Measurements from ENCODE around the gene NFIC.
"Not testable (repeated sequence)": the region's sequence is repeated elsewhere in the genome, so short reads cannot be mapped to it uniquely, and the experiment has no call there.

NFIC gene

GRCh38 chr19:3345850-3346460 lies 20.4 kb upstream of the NFIC start:
- H3K4me1 ChIP-seq (ENCODE audit: insufficient read depth, insufficient read length) = no peaks in the 10 kb centered on the region
- no peaks in the 10 kb centered on the region for H3K9me3 ChIP-seq (ENCODE audit: insufficient read depth, low read length)
- no peak for DNase-seq (ENCODE audit: low read depth, low spot score)
- H3K9ac ChIP-seq (ENCODE audit: insufficient read length, low read depth) = no peak overlapping the region
- H3K4me3 ChIP-seq (ENCODE audit: insufficient read length, low read depth) = no peak overlapping the region
- TF ChIP-seq YY1 (IDR thresholded peaks at IDR 0.05; ENCODE audit: insufficient read depth, insufficient read length) (no peak), ZNF274 (IDR thresholded peaks at IDR 0.05; ENCODE audit: low read depth, low read length) (no peak), SUZ12 (IDR thresholded peaks at IDR 0.05; ENCODE audit: extremely low read depth, insufficient read depth, insufficient read length) (no peak)
- H3K36me3 ChIP-seq (ENCODE audit: insufficient read depth, insufficient read length, low read length) = no peaks in the 10 kb centered on the region
- H3K27me3 ChIP-seq (ENCODE audit: insufficient read depth, insufficient read length) = peaks cover 39% of the 10 kb centered on the region

GRCh38 chr19:3346677-3347353 lies 19.6 kb upstream of the NFIC start:
- DNase-seq (ENCODE audit: low read depth, low spot score) = no peak
- H3K9ac ChIP-seq (ENCODE audit: insufficient read length, low read depth) = peak overlapping the region; percentile 4
- TF ChIP-seq SUZ12 (IDR thresholded peaks at IDR 0.05; ENCODE audit: extremely low read depth, insufficient read depth, insufficient read length) = no peak
- TF ChIP-seq ZNF274 (IDR thresholded peaks at IDR 0.05; ENCODE audit: low read depth, low read length) = no peak
- no peak for TF ChIP-seq YY1 (IDR thresholded peaks at IDR 0.05; ENCODE audit: insufficient read depth, insufficient read length)
- H3K27me3 ChIP-seq (ENCODE audit: insufficient read depth, insufficient read length) = peaks cover 46% of the 10 kb centered on the region
- H3K9me3 ChIP-seq (ENCODE audit: insufficient read depth, low read length) = no peaks in the 10 kb centered on the region
- H3K4me3 ChIP-seq (ENCODE audit: insufficient read length, low read depth) = no peak overlapping the region
- no peaks in the 10 kb centered on the region for H3K4me1 ChIP-seq (ENCODE audit: insufficient read depth, insufficient read length)
- H3K36me3 ChIP-seq (ENCODE audit: insufficient read depth, insufficient read length, low read length) = no peaks in the 10 kb centered on the region

GRCh38 chr19:3348042-3348441 lies 18.3 kb upstream of the NFIC start:
- H3K4me3 ChIP-seq (ENCODE audit: insufficient read length, low read depth) = no peak overlapping the region
- H3K4me1 ChIP-seq (ENCODE audit: insufficient read depth, insufficient read length) = no peaks in the 10 kb centered on the region
- H3K27me3 ChIP-seq (ENCODE audit: insufficient read depth, insufficient read length) = peaks cover 58% of the 10 kb centered on the region
- TF ChIP-seq ZNF274 (IDR thresholded peaks at IDR 0.05; ENCODE audit: low read depth, low read length) (no peak), SUZ12 (IDR thresholded peaks at IDR 0.05; ENCODE audit: extremely low read depth, insufficient read depth, insufficient read length) (no peak), YY1 (IDR thresholded peaks at IDR 0.05; ENCODE audit: insufficient read depth, insufficient read length) (no peak)
- no peaks in the 10 kb centered on the region for H3K36me3 ChIP-seq (ENCODE audit: insufficient read depth, insufficient read length, low read length)
- H3K9me3 ChIP-seq (ENCODE audit: insufficient read depth, low read length) = no peaks in the 10 kb centered on the region
- H3K9ac ChIP-seq (ENCODE audit: insufficient read length, low read depth) = no peak overlapping the region
- no peak for DNase-seq (ENCODE audit: low read depth, low spot score)

- not testable (repeated sequence) for H3K9me3 ChIP-seq (ENCODE audit: insufficient read depth, low read length); H3K4me1 ChIP-seq (ENCODE audit: insufficient read depth, insufficient read length); H3K4me3 ChIP-seq (ENCODE audit: insufficient read length, low read depth); H3K36me3 ChIP-seq (ENCODE audit: insufficient read depth, insufficient read length, low read length); DNase-seq (ENCODE audit: low read depth, low spot score); H3K9ac ChIP-seq (ENCODE audit: insufficient read length, low read depth)
- peaks cover 62% of the 10 kb centered on the region for H3K27me3 ChIP-seq (ENCODE audit: insufficient read depth, insufficient read length)
Measured at GRCh38 chr19:3348469-3348868, 17.9 kb upstream of the NFIC start.

GRCh38 chr19:3350014-3350663 lies 16.2 kb upstream of the NFIC start:
- H3K9ac ChIP-seq (ENCODE audit: insufficient read length, low read depth) = no peak overlapping the region
- no peaks in the 10 kb centered on the region for H3K36me3 ChIP-seq (ENCODE audit: insufficient read depth, insufficient read length, low read length)
- H3K4me1 ChIP-seq (ENCODE audit: insufficient read depth, insufficient read length) = no peaks in the 10 kb centered on the region
- no peak overlapping the region for H3K4me3 ChIP-seq (ENCODE audit: insufficient read length, low read depth)
- TF ChIP-seq ZNF274 (IDR thresholded peaks at IDR 0.05; ENCODE audit: low read depth, low read length) (no peak), YY1 (IDR thresholded peaks at IDR 0.05; ENCODE audit: insufficient read depth, insufficient read length) (no peak), SUZ12 (IDR thresholded peaks at IDR 0.05; ENCODE audit: extremely low read depth, insufficient read depth, insufficient read length) (no peak)
- peaks cover 73% of the 10 kb centered on the region for H3K27me3 ChIP-seq (ENCODE audit: insufficient read depth, insufficient read length)
- no peak for DNase-seq (ENCODE audit: low read depth, low spot score)
- H3K9me3 ChIP-seq (ENCODE audit: insufficient read depth, low read length) = no peaks in the 10 kb centered on the region

GRCh38 chr19:3351702-3352447 lies 14.5 kb upstream of the NFIC start:
- no peak for DNase-seq (ENCODE audit: low read depth, low spot score)
- no peak overlapping the region for H3K4me3 ChIP-seq (ENCODE audit: insufficient read length, low read depth)
- TF ChIP-seq YY1 (IDR thresholded peaks at IDR 0.05; ENCODE audit: insufficient read depth, insufficient read length) (no peak), SUZ12 (IDR thresholded peaks at IDR 0.05; ENCODE audit: extremely low read depth, insufficient read depth, insufficient read length) (no peak)
- H3K9me3 ChIP-seq (ENCODE audit: insufficient read depth, low read length) = no peaks in the 10 kb centered on the region
- H3K9ac ChIP-seq (ENCODE audit: insufficient read length, low read depth) = no peak overlapping the region
- H3K36me3 ChIP-seq (ENCODE audit: insufficient read depth, insufficient read length, low read length) = no peaks in the 10 kb centered on the region
- H3K27me3 ChIP-seq (ENCODE audit: insufficient read depth, insufficient read length) = peaks cover 82% of the 10 kb centered on the region
- no peaks in the 10 kb centered on the region for H3K4me1 ChIP-seq (ENCODE audit: insufficient read depth, insufficient read length)

GRCh38 chr19:3353493-3353892 lies 12.9 kb upstream of the NFIC start:
- peaks cover 5% of the 10 kb centered on the region for H3K4me1 ChIP-seq (ENCODE audit: insufficient read depth, insufficient read length)
- no peaks in the 10 kb centered on the region for H3K36me3 ChIP-seq (ENCODE audit: insufficient read depth, insufficient read length, low read length)
- no peak overlapping the region for H3K4me3 ChIP-seq (ENCODE audit: insufficient read length, low read depth)
- no peaks in the 10 kb centered on the region for H3K9me3 ChIP-seq (ENCODE audit: insufficient read depth, low read length)
- DNase-seq (ENCODE audit: low read depth, low spot score) = no peak
- no peak for TF ChIP-seq ZNF274 (IDR thresholded peaks at IDR 0.05; ENCODE audit: low read depth, low read length)
- TF ChIP-seq SUZ12 (IDR thresholded peaks at IDR 0.05; ENCODE audit: extremely low read depth, insufficient read depth, insufficient read length) = no peak
- TF ChIP-seq YY1 (IDR thresholded peaks at IDR 0.05; ENCODE audit: insufficient read depth, insufficient read length) = no peak
- peaks cover 90% of the 10 kb centered on the region for H3K27me3 ChIP-seq (ENCODE audit: insufficient read depth, insufficient read length)
- H3K9ac ChIP-seq (ENCODE audit: insufficient read length, low read depth) = no peak overlapping the region
